ENCODE measurements around the gene PSMA5.
A peak's percentile ranks its signal among the peaks of the same experiment; 100 is the strongest.

DNA sequence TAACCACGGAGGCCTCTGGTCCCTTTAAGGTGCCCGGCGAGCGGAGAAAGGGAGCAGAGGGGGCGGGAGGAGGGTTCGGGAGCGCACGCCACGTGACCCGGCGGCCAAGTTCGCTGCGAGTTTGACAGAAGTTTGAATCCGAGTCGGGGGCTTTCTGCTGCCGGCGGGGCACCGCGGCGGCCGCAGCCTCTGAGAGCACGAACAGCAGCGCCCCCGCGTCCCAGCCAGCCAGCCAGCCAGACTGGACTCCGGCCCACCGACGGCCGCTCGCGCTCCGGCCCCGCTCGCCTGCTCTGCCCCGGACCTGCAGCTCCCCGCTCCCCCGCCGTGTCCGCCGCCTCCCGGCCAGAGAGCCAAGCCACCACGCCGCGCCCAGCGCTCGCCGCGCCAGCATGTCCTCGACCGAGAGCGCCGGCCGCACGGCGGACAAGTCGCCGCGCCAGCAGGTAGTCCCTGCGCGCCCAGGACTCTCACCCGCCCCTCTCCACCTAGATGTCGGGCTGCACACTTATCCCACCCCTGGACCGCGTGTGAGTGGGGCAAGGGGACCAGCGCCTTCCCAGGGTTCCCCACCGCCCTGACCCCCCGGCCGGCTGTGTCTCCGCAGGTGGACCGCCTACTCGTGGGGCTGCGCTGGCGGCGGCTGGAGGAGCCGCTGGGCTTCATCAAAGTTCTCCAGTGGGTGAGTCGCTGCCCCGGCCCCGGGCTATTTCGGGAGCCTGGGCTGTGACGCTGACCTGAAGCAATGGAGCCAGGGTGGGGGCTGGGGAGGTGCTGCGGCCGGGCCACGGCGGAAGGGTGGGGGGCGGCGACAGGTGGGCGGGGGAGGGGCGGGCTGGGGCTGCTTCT lies 40.4 kb upstream of the PSMA5 start, which contains the start of gene SYPL2:
- TF ChIP-seq, protein P1, sequence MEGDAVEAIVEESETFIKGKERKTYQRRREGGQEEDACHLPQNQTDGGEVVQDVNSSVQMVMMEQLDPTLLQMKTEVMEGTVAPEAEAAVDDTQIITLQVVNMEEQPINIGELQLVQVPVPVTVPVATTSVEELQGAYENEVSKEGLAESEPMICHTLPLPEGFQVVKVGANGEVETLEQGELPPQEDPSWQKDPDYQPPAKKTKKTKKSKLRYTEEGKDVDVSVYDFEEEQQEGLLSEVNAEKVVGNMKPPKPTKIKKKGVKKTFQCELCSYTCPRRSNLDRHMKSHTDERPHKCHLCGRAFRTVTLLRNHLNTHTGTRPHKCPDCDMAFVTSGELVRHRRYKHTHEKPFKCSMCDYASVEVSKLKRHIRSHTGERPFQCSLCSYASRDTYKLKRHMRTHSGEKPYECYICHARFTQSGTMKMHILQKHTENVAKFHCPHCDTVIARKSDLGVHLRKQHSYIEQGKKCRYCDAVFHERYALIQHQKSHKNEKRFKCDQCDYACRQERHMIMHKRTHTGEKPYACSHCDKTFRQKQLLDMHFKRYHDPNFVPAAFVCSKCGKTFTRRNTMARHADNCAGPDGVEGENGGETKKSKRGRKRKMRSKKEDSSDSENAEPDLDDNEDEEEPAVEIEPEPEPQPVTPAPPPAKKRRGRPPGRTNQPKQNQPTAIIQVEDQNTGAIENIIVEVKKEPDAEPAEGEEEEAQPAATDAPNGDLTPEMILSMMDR (IDR thresholded peaks at IDR 0.05): peak in 1 of 3 donors; percentile 27
- TF ChIP-seq POLR2A (IDR thresholded peaks at IDR 0.05) (peak; percentile 23), EP300 (IDR thresholded peaks at IDR 0.05) (no peak)
